Measurements from ENCODE around the gene KLHL25.
A peak's percentile ranks its signal among the peaks of the same experiment; 100 is the strongest.
"Not testable (repeated sequence)": the region's sequence is repeated elsewhere in the genome, so short reads cannot be mapped to it uniquely, and the experiment has no call there.

The KLHL25 gene

DNA sequence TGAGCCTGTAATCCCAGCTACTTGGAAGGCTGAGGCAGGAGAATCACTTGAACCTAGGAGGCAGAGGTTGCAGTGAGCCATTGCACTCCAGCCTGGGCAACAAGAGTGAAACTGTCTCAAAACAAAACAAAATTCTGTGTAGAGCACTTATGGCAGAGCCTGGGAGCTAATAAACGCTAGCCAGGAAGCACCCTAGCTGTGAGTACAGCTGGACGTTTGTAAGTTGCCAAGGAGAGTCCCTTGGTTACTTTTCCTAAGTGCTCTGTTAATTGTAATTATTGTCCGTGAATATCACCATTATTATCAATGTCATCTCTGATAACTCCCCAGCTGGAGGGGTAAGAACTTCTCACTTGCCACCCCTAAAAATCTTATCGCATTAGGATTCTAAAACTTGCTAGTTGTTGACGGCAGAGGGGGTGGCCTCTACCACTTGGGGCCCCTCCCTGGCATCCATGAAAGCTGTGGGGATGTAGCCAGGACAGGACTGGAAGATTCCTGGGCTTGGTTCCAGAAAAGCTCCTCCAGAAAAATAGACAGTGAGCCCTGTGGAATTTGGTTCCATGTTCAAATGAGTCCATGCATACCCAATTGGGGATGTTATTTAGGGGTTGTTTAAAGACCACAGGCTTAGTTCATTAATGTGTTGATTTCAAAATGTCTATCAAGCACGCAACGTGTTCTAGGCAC is 9.9 kb upstream of the KLHL25 start:
- no peak for DNase-seq

DNA sequence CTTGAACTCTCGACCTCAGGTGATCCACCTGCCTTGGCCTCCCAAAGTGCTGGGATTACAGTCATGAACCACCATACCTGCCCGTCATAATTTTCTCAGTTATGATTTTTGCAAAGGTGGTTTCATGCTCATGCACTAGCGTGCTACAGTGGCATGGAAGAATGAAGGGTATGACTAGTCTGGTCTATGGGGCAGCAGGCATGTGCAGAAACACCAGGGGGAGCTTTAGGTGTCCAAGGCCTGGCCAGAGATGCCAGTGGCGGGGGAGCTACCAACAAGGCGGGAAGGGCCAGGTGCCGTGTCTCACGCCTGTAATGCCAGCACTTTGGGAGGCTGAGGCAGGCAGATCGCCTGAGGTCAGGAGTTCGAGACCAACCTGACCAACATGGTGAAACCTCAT is 7.9 kb upstream of the KLHL25 start:
- DNase-seq, result not testable (repeated sequence)

DNA sequence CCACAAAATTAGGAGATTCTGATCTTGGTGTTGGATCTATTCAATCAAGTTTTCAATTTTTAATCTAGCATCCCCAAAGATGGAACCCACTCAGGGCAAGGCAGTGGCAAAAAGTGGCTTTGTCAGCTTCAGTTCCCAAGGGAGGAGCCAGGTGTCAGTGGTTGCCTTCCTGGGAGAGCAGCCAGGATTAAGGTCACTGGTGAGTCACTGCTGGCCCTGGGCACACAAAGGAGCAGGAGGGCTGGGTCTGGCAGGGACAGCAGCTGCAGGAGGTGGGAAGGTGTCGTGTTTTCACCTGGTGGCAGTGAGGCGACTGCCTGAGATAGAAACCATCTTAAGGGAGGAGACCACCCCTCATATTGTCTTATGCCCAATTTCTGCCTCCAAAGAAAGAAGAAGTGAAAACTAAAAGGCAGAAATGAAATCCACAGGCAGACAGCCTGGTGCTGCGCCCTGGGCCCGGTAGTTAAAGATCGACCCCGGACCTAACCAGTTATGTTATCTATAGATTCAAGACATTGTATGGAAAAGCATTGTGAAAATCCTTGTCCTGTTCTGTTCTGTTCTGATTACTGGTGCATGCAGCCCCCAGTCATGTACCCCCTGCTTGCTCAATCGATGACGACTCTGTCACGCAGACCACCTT is 5.9 kb upstream of the KLHL25 start:
- no peak for DNase-seq

DNA sequence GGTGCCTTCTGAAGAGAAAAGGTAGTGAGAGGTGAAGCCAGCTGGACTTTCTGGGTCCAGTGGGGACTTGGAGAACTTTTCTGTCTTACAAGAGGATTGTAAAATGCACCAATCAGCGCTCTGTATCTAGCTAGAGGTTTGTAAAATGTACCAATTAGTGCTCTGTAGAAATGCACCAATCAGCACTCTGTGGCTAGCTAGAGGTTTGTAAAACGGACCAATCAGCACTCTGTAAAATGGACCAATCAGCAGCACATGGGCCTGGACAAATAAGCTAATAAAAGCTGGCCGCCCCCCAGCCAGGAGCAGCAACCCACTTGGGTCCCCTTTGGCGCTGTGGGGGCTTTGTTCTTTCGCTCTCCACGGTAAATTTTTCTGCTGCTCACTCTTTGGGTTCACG is 1.6 kb upstream of the KLHL25 start:
- DNase-seq, result not testable (repeated sequence)

DNA sequence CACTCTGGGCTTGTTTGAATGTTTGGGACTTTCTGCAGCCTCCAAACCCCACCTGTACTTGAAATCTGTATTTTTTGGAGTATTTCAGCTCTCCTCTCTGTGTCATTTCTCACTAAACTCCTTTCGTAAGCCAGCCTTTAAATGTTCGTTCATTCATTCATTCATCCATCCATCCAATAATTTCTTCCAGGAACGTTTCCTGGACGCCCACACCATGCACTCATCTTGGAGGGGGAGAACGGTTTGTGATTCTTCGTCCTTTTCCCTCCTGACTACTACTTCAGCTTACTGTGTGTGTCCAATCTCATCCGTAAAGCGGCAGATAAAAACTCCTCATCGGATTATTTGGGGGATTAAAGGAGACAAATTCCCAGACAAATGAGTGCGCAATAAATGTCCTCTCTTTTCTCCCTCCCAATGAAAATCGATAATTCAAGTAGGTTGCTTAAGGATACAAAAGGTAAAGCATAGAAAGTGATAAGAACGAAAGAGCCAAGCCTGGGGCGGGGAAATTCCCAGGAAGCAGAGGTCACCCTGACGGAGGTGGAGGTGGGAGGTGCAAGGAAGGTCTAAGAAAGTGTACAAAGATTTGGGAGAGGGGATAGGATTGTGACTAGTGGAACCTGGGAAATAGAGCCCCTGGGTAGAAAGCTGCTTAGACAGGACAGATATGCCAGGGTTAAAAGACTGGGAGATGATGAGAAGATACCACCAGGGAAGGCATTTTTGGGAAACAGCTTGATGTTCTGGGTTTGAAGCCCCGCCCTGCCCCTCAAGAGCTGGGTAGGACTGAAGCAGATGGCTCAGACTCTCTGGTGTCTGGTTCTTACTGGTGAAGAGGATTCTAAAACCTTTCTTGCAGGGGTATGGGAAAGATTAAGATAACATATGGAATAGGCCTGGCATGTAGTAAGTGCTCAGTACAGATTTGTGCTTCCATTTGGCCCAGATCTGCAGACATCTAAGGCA is 896 bp upstream of the KLHL25 start:
- no peak for DNase-seq

DNA sequence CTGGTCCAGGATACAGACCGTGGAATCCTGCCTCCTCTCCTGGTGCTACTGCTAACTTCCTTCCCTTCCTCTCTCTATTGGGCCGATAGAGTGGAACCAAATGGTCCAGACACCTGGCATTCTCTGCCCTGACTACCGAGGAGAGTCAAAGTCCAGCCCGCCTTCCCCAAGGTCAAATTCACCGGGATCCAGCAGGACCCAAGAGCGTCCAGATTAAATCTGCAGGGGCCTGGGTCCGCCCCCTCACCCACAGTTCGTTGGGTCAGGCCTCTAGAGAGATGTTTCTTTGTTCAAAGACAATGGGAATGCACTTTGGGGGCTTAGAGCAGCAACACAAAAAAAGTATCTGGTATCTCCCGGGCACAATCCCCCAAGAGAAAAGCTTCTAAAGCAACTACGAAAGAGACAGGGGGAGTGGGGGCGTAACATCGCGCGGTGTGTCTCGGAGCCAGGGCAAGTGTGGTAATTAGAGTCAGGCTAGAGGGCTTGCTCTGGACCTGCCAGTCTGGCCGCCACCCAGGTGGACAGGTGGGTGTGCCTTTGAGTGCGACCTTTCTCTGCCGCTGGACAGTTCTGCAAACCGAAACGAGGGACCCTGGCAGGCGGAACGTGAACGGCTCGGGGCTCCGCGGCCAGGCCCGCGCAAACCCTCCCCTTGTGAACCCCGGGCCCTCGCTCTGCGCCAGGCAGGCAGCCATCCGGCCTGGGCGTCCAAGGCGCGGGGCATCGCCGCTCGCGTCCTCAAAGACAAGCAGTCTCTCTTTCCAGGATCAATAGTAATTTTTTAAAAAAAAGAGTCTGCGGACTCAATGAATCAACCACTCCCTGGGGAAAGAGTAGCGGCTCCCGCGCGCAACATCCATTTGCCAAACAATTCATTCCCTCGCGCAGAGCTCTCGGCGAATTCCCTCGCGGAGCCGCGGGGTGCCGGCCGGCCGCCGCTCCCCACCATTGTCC is 806 bp downstream of the KLHL25 start:
- DNase-seq, result no peak

DNA sequence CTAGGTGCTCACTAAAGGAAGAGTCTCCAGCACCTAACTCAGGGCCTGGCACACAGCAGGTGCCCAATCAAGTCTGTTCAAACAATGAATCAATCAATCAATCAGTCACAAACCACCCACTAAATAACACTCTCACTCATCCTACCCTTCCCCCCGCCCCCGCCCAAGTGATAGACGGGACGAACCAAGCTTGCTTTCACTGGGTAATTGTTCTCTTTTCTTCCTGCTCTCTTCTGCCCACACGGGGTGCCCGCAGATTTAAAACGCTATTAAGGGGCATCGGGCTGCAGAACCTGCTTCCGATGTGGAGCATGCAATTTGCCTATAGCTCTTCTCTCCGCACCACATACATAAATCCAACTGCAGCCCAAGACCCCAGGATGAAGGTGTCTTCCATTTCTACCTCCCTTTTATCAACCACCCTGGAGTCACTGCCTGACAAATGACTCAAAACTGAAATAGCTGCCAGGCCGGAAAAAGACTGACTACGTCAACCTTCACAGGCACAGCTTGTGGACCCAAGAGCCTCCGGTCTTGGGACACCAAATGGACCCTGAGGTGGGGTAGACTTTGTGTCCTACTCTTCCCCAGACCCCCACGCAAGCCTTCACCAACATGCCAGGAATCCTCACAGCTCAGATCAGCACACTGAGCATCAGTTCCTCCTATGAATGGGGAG is 1.7 kb downstream of the KLHL25 start:
- DNase-seq, result no peak

DNA sequence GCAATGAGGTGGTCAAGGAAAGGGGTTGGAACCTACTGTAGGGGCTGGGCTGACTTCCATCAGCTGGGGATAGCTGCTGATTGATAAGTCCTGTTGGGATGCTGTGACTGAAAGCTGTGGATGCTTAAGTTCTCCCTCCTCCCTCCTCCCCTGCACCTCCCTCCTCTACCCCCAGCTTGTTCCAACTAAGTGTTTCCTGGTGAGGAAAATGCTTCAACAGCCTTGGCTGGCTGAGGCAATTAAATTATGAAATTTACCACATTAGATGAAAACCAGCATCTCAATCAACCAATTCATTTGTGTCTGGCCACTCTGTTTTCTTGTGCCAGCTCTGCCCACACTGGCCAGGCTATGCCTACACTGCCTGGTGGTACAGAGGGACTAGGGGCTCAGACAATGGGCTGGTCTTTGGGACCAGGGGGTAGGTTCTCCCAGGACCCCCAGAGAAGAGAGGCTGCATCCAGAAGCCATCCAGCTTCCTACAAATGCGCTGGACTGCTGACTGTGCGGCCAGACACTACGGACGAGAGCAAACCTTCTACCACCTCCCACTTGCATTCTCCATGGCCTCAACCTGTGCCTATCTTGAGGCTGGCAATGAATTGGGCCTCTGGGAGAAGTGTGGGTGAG is 2.5 kb downstream of the KLHL25 start:
- DNase-seq, result no peak

DNA sequence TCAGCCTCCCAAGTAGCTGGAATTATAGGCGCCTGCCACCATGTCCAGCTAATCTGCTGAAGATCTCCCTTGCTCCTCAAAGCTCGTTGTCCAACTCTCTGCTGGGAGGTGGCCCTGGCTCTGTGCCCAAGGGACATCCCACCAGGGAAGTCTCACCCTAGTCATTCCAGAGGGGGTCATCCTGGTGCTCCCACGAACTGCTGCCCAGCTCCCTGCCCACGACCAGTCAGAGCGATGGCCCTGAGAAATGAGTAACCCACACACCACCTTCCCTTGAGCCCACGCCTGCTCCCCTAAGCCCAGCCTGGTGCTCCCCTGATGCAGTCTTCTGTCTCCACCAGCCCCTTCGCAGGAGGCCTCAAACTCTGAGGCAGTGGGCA is 5.2 kb downstream of the KLHL25 start:
- no peak for DNase-seq

DNA sequence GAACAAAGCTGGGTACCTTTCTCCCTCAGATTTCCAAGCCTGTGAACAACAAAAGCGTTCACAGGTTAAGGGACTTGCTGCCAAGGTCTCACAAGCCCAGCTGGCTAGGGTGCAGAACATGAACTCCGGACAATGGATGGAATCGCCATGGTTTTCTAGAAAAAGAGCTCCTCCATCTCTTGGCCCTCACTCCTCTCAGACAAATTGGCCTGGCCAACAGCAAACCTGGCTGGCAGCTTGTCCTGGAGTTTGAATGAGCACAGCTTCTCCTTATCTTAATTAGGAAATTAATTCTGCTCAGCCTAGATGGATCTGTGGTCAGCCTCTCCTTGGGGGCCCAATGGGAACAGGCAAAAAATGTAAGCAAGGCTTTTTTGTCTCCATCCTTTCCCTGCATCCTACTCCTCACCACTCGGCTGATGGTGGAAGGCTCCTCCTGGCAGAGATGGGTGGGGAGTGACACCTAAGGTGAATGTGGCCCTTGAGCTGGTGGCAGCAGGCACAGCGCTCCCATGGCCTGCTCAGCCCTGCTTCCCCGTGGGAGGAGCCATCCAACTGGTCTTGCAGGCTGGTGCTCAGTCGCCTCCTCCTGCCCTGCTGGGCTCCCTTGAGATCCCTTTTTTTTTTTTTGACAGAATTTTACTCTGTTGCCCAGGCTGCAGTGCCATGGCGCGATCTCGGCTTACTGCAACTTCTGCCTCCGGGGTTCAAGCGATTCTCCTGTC is 5.8 kb downstream of the KLHL25 start:
- DNase-seq, result no peak

DNA sequence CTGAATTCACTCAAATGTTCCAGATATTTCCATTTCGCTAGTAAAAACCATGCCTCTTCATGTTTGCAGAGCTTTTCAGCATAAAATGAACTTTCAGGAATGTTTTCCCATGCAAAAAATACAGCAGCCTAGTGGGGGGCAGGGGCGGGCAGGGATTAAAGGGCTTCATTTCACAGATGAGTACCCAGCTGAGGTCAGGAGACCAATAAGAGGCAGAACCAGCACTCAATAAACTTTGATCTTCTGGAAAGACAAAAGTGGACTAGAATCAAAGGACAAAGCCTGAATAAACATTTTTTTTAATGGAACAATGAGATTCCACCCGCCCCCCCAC is 8.0 kb downstream of the KLHL25 start:
- no peak for DNase-seq

DNA sequence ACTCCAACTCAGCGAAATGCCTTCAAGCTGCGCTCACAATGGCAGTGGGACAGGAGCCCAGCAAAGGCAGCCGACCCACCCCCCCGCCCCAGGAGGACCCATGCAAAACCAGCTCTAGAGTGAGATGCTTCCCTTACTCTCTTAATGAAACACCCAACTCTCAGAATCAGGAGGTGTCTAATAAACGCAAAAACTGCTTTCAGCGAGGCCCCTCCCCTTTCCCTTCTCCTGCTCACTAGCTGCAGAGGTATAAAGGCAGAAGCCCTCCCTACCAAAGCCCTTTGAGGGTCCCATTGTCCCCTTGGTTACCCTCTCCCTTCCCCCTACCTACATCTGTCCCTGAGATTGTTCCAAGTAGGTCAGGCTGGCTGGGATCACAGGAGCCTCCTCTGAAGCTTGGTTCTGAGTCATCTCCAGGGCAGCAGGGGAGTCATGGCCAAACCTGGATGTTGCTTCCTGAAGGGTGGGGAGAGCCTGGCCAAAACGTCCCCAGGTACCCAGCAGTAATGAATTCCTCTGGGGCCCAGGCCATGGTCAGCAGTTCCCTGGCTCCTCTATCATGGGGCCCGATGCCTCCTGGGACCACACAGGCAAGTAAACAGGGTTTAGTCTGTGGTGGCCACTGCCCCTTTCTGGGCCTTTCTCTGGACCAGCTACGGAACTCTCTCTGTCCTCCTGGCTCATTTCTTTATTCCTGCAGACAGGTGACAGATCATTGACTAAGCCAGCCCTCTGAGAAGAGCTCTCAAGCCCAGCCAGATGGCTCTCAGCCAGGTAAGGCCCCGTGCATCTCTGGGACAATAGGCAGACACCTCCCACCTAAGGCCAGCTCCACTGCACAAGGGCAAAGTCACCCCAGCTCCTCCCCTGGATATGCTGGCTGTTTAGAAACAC is 8.6 kb downstream of the KLHL25 start:
- peak; percentile 25 for DNase-seq

DNA sequence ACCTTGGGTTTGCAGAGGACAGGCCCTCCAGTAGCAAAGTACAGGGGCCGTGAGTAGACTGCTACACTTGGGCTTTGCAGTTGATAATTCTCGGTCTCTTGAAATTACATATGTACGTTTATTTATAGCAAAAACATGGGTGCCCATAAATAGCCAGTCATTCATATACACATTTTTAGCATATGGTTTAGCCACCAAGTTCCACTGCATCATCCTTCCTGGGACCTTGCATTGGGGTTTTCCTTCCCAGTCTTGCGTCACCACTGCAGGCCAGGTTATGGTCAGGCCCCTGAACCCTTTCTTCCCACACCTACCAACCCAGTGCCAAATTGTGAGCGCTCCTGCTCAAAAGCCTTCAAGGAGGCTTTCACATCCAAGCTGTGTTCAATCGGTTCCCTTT is 12.7 kb downstream of the KLHL25 start:
- no peak for DNase-seq

DNA sequence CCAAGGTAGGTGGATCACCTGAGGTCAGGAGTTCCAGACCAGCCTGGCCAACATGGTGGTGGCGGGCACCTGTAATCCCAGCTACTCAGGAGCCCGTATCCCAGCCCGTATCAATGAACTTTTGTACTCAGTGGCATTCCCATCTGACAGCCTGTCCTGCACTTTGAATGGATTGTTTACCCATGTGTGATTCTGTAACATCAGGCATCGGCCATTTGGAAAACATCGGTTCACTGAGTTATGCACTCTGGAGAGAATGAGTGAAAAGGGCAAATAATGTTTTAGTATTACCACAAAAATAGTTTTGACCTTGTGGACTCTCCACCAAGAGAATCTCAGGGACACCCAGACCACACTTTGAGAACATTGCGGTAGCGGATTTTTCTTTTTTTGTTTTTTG is 13.6 kb downstream of the KLHL25 start:
- no peak for DNase-seq

DNA sequence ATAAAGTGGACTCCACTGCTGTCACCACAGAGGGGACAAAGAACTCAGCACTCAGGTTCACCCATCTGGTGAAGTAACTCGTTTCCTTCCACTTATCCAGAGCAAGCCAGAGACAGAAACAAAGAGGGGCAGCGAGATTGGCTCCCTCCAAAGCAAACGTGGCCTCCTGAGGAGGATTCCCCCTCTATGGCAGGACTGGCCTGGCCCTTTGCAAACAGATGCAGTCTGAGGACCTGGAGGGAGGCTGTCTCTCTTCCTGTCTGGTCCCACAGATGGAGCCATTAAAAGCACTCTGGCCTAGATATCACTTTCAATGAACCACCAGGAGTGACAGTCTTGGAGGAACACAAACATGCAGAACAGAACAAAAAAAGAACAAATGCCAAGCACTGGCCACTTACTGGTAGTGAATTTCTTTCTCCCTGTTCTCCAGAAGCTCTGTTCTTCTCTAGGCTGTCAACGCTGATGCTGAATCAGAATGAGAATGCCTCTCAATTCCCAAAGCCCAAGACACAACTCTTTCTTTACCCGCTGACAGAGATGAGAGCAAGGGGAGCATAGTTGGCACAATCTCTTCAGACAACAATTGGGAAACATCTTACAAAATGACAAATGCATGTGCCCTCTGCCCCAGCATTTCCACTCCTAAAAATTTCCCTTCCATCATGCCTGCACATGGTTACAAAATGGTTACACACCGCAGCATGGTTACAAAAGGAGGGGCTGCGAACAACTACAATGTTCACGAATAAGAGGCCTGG is 14.3 kb downstream of the KLHL25 start:
- no peak for DNase-seq

DNA sequence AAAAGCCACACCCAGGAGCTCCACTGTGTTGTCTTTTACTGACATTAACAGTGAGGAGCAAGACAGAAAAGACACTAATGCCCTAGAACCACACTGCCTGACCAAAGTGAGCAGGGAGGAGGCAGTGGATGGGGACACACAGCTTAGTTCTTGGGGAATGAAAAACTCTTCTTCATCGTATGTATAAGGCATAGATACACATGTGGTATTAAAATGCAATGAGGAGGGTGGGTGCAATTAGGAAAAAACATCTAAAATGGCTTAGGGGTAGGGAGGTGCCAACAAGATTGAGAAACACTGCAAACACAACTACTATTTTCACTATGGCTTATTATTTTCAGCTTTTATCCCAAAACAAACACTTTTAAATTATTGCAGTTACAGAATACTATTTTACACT is 15.5 kb downstream of the KLHL25 start:
- DNase-seq, result no peak

DNA sequence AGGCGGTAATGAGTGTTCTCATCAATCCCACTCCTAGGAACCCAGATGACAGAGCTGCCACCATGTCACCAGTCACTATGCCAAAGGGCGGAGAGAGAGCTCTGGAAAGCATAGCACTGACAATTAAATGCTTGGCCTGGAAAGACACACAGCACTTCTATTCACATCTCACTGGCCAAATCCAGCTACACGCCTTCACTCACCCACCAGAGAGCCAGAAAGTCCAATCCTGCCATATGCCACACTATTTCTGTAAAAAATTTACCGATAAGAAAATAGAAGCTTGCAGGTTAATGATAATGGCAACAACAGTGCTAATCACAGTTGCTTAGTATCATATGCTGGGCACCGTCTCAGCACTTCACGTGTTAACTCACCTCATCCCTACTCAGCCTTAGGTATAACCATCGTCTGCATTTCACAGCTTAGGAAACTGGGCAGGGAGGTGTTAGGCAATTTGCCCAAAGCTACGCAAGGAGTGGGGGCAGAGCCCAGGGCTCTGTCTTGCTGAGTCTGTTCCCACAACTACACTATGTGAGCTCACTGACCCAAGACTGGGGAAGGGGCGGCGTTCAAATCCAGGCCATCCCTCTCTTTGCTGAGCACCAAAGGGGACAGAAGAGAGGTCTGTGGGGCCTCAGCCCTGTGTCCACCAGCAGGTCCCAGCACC is 16.5 kb downstream of the KLHL25 start:
- DNase-seq, result no peak

Measured in NCI-H1436 treated with DMSO at 0.1 percent for 48 hours (cell line).